ENCODE measurements around the gene ANKRD42. TPM values are rescaled to one million over a fixed set of nuclear protein-coding genes. Genes with fewer than 3 reads are reported as not detected.

ANKRD42 gene
- total RNA-seq, 1 donor from 2014 or later, result 7.8 TPM

DNA sequence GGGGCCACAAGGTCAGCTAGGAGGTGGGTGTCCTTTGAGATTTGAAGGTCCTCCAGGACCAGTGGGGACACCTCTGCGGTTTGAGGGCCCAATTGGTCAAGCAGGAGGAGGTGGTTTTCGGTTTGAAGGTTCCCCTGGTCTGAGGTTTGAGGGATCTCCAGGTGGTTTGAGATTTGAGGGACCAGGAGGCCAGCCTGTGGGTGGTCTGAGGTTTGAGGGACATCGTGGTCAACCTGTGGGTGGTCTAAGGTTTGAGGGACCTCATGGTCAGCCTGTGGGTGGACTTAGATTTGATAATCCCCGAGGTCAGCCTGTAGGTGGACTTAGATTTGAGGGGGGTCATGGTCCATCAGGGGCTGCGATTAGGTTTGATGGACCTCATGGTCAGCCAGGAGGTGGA, 24.8 kb upstream of the ANKRD42 start:
- Mint-ChIP-seq H3K27ac (no peak overlapping the region), H3K9me3 (peaks cover 20% of the 10 kb centered on the region), H3K4me1 (peaks cover 25% of the 10 kb centered on the region), H3K4me3 (no peak overlapping the region), H3K27me3 (ENCODE audit: low read depth) (no peaks in the 10 kb centered on the region), H3K36me3 (peaks cover 50% of the 10 kb centered on the region)
- TF ChIP-seq, protein P1, sequence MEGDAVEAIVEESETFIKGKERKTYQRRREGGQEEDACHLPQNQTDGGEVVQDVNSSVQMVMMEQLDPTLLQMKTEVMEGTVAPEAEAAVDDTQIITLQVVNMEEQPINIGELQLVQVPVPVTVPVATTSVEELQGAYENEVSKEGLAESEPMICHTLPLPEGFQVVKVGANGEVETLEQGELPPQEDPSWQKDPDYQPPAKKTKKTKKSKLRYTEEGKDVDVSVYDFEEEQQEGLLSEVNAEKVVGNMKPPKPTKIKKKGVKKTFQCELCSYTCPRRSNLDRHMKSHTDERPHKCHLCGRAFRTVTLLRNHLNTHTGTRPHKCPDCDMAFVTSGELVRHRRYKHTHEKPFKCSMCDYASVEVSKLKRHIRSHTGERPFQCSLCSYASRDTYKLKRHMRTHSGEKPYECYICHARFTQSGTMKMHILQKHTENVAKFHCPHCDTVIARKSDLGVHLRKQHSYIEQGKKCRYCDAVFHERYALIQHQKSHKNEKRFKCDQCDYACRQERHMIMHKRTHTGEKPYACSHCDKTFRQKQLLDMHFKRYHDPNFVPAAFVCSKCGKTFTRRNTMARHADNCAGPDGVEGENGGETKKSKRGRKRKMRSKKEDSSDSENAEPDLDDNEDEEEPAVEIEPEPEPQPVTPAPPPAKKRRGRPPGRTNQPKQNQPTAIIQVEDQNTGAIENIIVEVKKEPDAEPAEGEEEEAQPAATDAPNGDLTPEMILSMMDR (IDR thresholded peaks at IDR 0.05; ENCODE audit: unreplicated experiment), result no peak
- DNase-seq (ENCODE audit: low spot score in 2 of 2, unreplicated experiment in 2 of 2), result no peak

DNA sequence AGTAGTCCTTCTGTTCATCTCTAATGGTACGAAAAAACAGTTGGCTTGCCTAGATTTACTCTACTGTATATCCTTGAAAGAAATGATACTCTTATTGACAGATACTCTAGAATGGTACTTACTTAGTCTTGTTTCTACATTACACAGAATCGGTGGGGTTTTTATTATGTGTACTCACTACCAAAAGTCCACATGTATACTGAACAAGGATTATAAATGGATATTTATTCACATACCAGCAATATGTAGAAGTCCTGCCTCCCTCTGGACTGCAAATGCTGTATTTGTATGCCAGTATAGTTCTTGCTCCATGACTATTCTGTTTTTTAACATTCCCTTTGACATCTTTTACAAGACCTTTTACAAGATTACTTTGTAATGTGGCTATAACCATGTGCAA, 22.6 kb upstream of the ANKRD42 start:
- H3K4me1 Mint-ChIP-seq, result peaks cover 25% of the 10 kb centered on the region
- H3K27me3 Mint-ChIP-seq (ENCODE audit: low read depth), result no peaks in the 10 kb centered on the region
- H3K27ac Mint-ChIP-seq, result no peak overlapping the region
- H3K4me3 Mint-ChIP-seq, result no peak overlapping the region
- H3K36me3 Mint-ChIP-seq, result peaks cover 45% of the 10 kb centered on the region
- no peak for DNase-seq (ENCODE audit: low spot score in 2 of 2, unreplicated experiment in 2 of 2)
- TF ChIP-seq, protein P1 (IDR thresholded peaks at IDR 0.05; ENCODE audit: unreplicated experiment), result no peak
- H3K9me3 Mint-ChIP-seq, result peaks cover 17% of the 10 kb centered on the region

DNA sequence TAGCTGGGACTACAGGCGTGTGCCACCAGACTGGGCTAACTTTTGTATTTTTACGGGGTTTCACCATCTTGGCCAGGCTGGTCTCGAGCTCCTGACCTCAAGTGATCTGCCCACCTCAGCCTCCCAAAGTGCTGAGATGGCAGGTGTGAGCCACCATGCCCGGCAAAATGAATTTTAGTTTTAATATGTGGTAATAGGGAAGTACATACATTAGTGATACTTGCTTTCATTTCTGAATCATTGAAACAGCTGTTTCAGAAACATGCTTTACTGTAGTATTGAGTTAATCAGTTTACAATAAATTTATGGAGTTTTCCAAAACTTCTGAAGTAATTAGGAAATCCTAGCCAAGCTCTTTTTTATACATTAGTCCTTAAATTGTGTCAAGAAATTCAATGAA, 21.0 kb upstream of the ANKRD42 start:
- Mint-ChIP-seq H3K27me3 (ENCODE audit: low read depth) (no peaks in the 10 kb centered on the region), H3K4me3 (no peak overlapping the region), H3K9me3 (peaks cover 9% of the 10 kb centered on the region), H3K36me3 (peaks cover 42% of the 10 kb centered on the region), H3K27ac (no peak overlapping the region), H3K4me1 (peaks cover 23% of the 10 kb centered on the region)
- no peak for DNase-seq (ENCODE audit: low spot score in 2 of 2, unreplicated experiment in 2 of 2)
- TF ChIP-seq, protein P1 (IDR thresholded peaks at IDR 0.05; ENCODE audit: unreplicated experiment), result no peak

DNA sequence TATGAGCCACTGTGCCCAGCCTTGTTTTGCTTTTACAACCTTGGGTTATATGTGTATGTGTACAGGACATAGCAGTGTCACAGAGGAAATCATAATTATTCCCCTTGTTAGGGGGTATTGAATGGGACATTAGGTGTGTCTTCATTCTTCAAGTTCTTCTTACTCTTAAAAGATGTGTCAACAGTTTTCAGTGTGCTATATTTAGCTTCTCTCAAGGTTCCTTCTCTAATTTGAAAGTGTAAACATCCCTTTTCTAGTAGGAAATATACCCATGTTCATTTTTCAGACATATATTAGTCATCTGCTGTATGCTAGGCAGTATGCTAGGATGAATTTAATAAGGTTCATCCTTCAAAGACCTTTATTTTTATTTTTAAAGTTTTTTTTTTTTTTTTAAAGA, 19.5 kb upstream of the ANKRD42 start:
- H3K4me3 Mint-ChIP-seq, result no peak overlapping the region
- H3K36me3 Mint-ChIP-seq, result peaks cover 29% of the 10 kb centered on the region
- H3K9me3 Mint-ChIP-seq, result no peaks in the 10 kb centered on the region
- H3K27me3 Mint-ChIP-seq (ENCODE audit: low read depth), result no peaks in the 10 kb centered on the region
- no peak for DNase-seq (ENCODE audit: low spot score in 2 of 2, unreplicated experiment in 2 of 2)
- H3K4me1 Mint-ChIP-seq, result peaks cover 23% of the 10 kb centered on the region
- no peak overlapping the region for H3K27ac Mint-ChIP-seq
- TF ChIP-seq, protein P1 (IDR thresholded peaks at IDR 0.05; ENCODE audit: unreplicated experiment), result no peak

DNA sequence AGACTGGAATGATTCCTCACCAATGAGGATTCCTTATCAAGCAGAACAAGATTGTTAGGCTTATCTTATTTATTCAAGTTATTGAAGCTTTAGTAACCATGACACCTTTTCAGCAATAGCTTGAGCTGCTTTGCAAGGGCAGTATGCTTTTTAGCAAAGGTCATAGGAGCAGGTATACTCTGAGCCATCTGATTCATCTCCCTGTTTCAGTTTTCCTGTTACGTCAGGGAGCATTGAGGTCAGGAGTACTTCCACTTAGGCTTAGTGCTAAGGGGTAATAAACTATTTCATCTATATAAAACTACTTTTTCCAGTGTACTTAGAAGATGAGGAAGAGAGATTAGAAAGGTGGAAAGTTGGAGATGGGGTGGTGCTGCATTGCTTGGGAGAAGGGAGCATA, 17.7 kb upstream of the ANKRD42 start:
- TF ChIP-seq, protein P1 (IDR thresholded peaks at IDR 0.05; ENCODE audit: unreplicated experiment), result no peak
- Mint-ChIP-seq H3K4me1 (peaks cover 11% of the 10 kb centered on the region), H3K4me3 (no peak overlapping the region), H3K36me3 (peaks cover 27% of the 10 kb centered on the region), H3K9me3 (no peaks in the 10 kb centered on the region), H3K27ac (no peak overlapping the region), H3K27me3 (ENCODE audit: low read depth) (no peaks in the 10 kb centered on the region)
- DNase-seq (ENCODE audit: low spot score in 2 of 2, unreplicated experiment in 2 of 2), result no peak

DNA sequence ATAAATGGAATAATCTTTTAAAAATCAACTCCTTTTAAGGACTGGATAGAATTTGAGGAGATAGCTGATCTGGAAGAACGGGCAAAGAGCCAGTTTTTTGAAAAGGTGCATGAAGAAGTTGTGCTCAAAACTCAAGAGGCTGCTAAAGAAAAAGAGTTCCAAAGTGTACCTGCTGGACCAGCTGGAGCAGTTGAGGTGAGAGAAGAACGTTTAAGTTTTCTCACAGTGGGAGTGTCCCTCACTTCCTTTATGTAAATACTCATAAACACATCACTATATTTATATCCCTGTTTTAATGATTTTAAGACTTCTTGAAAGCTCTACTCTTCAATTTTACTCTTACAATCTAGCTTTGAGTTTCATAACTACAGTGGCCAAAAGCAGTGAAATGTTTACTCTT, 11.7 kb upstream of the ANKRD42 start:
- Mint-ChIP-seq H3K4me1 (no peaks in the 10 kb centered on the region), H3K4me3 (no peak overlapping the region), H3K9me3 (no peaks in the 10 kb centered on the region), H3K27ac (no peak overlapping the region), H3K27me3 (ENCODE audit: low read depth) (no peaks in the 10 kb centered on the region), H3K36me3 (peaks cover 37% of the 10 kb centered on the region)
- TF ChIP-seq, protein P1 (IDR thresholded peaks at IDR 0.05; ENCODE audit: unreplicated experiment), result no peak
- DNase-seq (ENCODE audit: low spot score in 2 of 2, unreplicated experiment in 2 of 2), result no peak
